HG03139 (cell line): ENCODE measurements around the gene PLEKHA6.
"Not testable (repeated sequence)": the region's sequence is repeated elsewhere in the genome, so short reads cannot be mapped to it uniquely, and the experiment has no call there.

ENCODE experiments used
- ATAC-seq: cut with Tn5 transposase; IDR thresholded peaks from one replicate; pipeline ENCODE4 v1.9.1; 2021; ENCODE audit not compliant: unreplicated experiment

PLEKHA6 gene

GRCh38 chr1:204338360-204338759 is 21.4 kb downstream of the PLEKHA6 start:
- no peak for ATAC-seq

GRCh38 chr1:204337583-204337982 is 22.1 kb downstream of the PLEKHA6 start:
- ATAC-seq, result no peak

GRCh38 chr1:204337036-204337429 is 22.7 kb downstream of the PLEKHA6 start:
- no peak for ATAC-seq

GRCh38 chr1:204336421-204337035 is 23.2 kb downstream of the PLEKHA6 start:
- no peak for ATAC-seq

- no peak for ATAC-seq
Measured at GRCh38 chr1:204335533-204335932, 24.2 kb downstream of the PLEKHA6 start.

- ATAC-seq, result no peak
Measured at GRCh38 chr1:204335085-204335484, 24.6 kb downstream of the PLEKHA6 start.

GRCh38 chr1:204334455-204334854 is 25.3 kb downstream of the PLEKHA6 start:
- ATAC-seq, result no peak

GRCh38 chr1:204333427-204333826 is 26.3 kb downstream of the PLEKHA6 start:
- ATAC-seq, result no peak

GRCh38 chr1:204331847-204332487 is 27.8 kb downstream of the PLEKHA6 start:
- no peak for ATAC-seq

- no peak for ATAC-seq
Measured at GRCh38 chr1:204331275-204331674, 28.5 kb downstream of the PLEKHA6 start.

GRCh38 chr1:204327870-204328269 is 31.9 kb downstream of the PLEKHA6 start:
- not testable (repeated sequence) for ATAC-seq

GRCh38 chr1:204327359-204327758 is 32.4 kb downstream of the PLEKHA6 start:
- ATAC-seq, result no peak

- ATAC-seq, result no peak
Measured at GRCh38 chr1:204326771-204327300, 32.9 kb downstream of the PLEKHA6 start.

- no peak for ATAC-seq
Measured at GRCh38 chr1:204325944-204326343, 33.8 kb downstream of the PLEKHA6 start.

GRCh38 chr1:204323887-204324286 is 35.8 kb downstream of the PLEKHA6 start:
- no peak for ATAC-seq

GRCh38 chr1:204322339-204322868 is 37.3 kb downstream of the PLEKHA6 start:
- no peak for ATAC-seq

GRCh38 chr1:204321665-204322064 is 38.1 kb downstream of the PLEKHA6 start:
- no peak for ATAC-seq

GRCh38 chr1:204321051-204321450 is 38.7 kb downstream of the PLEKHA6 start:
- ATAC-seq, result no peak

- ATAC-seq, result no peak
Measured at GRCh38 chr1:204320382-204320804, 39.3 kb downstream of the PLEKHA6 start.

GRCh38 chr1:204319462-204319861 is 40.3 kb downstream of the PLEKHA6 start:
- no peak for ATAC-seq

- no peak for ATAC-seq
Measured at GRCh38 chr1:204319027-204319426, 40.7 kb downstream of the PLEKHA6 start.

- ATAC-seq, result no peak
Measured at GRCh38 chr1:204318324-204318723, 41.4 kb downstream of the PLEKHA6 start.
